Measurements from ENCODE around the gene RBM38.

RBM38 gene

DNA sequence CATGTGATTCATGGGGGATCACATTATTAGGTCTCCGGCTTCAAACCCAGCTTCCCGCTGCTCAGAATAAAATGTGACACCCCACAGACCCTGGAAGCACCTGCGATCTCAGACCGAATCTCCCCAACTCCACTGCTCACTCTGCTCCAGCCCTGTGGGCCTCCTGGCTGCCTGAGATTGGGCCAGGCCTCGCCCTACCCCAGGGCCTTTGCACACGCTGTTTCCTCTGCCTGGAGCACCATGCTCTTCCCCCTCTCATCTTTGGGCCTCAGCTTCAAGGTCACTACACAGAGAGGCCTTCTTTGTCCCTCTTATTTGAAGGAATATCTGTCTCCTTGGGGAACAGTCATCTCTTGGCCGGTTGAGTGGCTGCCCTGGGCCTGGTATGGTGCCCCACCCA lies 48.8 kb downstream of the RBM38 start:
- no peak for DNase-seq

DNA sequence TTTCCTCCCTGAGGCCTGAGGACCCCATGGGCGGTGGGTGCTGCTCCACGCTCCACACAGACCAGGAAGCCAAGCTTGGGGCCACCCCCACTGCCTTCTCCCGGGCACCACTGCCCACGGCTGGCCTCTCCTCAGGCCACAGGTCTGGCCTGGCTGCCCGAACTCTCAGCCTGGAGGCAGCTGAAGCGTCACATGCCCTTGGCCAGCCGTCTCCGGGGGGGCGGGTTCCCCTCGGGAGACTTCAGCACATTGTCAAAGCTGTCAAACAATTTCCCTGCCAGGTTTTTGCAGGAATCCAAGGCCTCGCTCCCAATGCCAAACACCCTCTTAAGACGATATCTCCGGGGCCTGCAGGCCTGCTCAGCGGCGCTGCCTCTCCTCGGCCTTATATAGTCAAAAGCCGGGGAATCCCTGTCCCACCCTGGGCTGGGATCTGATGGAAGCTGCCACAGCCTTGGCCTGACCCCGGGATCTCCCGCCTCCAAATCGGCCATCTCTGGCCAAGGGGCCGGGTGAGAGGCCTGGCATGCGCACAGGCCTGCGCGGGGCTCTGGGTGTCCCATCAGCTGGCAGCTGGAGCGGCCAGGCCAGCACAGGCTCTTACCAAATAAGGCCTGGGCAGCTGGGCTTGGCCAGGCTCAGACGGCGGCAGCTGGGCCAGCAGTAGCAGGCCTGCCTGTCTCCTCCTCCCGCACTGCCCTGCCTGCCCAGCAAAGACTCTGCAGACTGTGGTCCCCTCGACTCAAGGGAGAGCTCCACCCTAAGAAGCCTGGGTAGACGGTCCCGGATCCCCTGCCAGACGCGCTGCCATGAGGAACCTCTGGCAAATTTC lies 49.7 kb downstream of the RBM38 start:
- no peak for DNase-seq

DNA sequence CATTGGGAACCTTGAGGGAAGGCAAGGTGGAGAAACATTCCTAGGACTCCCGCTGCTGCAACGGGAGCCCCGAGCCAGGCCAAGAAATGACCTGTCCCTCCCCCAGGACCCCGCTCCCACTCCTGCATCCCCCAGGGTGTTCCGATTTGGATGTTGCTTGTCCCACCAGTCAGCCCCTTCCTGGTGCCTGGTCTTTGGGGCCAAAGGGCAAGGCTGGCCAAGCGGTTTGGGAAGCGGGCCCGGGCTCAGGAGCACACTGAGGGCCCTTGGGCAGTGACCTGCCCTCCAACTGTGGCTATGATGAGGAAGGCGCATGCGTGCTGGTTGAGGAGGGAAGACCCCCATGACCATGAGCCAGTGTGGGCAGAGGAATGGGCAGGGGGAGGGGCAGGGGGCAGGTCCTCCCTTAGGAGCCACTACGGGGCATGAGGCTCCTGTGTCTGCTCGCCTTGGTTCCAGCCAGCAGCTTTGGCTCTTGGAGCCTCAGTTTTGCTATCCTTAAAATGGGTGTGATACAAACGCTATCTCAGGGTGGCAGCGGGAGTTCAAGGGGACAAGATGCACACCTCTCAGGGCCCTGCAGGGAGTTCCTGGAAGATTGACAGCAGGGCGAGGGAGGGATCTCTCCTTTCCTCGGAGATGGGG lies 50.4 kb downstream of the RBM38 start:
- DNase-seq, result no peak

DNA sequence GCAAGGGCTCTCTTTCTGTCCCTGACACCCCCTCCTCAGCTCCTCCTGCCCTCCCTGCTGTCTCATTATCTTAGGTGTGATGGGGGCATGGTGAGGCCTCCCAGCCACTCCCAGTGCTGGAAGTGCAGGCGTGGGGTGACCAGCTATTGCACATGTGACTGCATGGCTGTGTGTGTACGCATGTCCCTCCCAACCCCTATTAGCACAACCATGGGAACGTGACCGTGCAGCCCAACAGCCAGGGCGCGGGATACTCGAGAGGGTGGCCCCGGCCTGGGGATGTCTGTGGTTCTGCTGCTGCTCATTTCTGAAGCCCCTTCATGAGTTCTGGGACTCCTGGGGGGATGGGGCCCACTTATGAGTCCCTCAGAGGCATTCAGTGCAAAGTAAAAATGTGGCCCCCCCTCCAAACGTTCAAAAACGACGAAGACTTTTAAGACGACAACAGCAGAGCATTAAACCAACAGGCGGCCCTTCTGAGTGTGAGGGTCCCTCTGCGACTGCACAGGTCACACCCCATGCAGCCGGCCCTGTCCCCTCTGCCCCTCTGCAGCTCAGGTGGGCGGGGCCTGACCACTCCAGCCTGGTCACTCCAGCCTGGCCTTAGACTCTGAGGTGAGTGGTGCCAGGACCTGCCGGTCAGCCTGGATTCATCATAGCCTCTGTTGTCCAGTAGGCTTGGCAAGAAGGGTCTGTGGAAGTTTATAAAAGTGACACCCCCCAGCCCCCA lies 51.1 kb downstream of the RBM38 start:
- DNase-seq, result no peak

- no peak for DNase-seq
These were observed 51.7 kb downstream of the RBM38 start for GRCh38 chr20:57442888-57443239.

GRCh38 chr20:57443349-57444265 lies 52.4 kb downstream of the RBM38 start:
- no peak for DNase-seq

DNA sequence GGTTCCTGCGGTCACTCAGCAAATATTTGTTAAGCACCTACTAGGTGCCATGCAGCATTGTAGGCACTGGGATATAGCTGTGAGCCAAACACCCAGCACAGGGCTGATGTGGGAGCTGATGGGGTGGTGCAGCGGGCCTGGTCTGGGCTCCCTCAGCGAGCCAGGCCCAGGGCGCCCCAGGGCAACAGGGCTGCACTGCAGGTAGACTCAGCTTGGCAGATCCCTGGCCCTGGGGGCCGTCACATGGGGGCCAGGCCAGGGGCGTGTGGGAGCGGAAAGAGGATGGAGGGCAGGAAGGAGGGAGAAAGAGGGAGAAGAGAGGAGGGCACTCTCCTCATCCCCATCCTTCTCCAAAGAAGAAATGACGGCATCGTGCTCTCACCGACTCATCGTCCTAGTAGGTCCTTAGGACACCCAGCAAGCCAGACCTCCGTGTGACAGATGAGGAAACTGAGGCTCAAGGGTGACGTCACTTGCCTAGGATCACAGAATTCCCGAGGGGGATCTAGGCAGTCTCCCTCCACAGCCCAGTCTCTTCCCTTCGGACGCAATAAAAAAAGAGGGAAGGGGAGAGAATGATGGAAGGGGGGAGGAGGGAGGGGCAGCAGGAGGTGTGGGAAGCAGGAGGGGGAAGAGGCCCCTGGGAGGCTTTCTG lies 53.3 kb downstream of the RBM38 start:
- no peak for DNase-seq

DNA sequence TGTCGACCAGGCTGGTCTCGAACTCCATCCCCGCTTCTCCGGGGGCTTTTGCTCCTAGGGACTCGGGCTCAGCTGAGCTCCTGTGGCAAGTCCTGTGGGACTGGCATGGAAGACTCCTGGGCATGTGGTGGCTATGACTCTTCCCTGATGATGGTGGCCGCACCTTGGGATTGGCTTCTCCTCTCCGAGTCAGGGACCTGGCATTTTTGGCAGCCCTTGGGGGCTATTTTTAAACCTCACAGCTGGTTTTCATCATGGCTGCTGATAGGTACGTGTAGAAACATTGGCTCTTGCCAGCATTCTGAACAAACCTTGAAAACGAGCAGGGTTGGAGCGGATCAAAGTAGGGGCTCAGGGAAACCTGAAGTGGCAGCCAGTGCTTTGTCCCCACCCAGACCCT lies 54.1 kb downstream of the RBM38 start:
- no peak for DNase-seq

GRCh38 chr20:57445774-57446173 lies 54.6 kb downstream of the RBM38 start:
- DNase-seq, result no peak

DNA sequence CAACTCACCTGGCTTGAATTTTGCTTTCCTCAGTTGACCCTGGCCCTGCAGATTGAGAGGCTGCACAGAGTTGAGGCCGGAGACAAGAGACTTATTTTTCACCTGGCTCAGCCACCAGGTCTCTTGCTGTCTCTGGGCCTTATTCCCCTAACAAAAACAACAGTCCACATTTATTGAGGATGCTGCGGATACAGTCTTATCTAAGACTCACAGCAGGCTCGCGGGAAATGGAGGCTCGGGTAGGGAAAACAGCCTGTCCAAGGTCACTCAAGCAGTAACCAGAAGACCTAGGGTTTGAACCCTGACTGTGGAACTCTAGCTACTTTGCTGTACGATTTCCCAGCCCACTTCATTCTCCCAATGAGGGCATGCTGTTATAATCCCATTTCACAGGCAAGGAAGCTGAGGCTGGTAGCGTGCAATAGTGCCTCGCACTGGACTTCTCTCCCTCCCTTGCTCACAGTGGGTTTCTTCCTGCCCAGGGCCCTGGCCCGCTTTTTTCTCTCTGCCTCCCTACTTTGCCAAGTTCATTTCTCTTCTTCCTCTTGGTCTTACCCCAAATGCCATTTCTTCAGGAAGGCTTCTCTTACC lies 57.7 kb downstream of the RBM38 start:
- DNase-seq, result no peak

- DNase-seq, result no peak
These were observed 58.5 kb downstream of the RBM38 start for GRCh38 chr20:57449398-57450354.

DNA sequence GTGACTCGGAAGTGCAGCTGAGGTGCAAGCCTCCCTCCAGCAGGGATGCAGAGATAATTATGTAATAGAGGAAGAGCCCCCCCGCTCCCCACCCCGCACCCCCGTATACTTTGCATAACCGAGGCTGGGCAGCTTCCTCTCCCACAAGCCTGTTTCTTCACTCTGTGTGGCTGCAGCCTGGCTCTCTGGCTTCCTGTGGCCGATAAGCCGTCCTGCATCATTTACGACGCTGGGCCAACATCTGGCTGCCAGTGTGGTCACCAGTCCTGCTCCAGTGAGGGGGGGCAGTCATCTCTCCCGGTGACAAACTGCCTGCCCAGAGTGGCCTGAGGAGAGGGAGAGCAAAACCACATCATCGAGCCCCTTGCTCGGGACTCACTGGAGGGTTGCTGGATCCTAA lies 59.2 kb downstream of the RBM38 start:
- no peak for DNase-seq

DNA sequence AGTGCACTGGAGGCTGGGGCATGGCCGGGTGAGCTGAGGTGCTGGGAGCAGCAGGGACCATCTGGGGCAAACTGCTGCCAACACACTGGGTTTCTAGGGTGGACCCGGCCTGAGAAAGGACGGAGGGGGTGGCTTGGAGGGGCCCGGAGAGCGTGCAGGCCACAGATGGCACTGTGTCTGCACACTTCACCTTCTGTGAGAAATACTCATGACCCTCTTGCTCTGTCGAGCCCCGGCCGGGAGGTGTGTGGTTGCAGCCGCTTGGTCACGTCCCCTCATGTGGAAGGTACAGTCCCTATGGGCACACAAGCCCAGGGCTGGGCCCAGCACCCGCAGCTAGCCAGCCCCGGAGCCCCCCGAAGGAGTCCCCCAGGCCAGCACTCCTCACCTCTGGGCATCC lies 59.7 kb downstream of the RBM38 start:
- DNase-seq, result no peak

DNA sequence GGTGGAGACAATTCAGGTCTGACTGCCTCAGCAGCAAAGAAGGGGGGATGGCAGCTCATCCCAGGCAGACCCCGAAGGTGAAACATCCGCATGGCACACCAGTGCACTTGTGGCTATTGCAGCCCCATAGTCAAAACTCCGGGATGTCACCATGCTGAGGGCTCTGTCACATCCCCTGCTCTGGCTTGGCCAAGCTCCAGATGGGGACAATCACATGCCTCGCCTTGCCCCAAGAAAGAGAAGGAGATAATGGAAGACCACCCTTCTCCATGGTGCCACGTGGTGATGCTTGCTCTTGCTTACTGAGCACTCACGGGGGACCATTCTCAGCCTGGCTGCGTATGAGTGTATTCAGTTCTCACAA lies 60.2 kb downstream of the RBM38 start:
- DNase-seq, result no peak

DNA sequence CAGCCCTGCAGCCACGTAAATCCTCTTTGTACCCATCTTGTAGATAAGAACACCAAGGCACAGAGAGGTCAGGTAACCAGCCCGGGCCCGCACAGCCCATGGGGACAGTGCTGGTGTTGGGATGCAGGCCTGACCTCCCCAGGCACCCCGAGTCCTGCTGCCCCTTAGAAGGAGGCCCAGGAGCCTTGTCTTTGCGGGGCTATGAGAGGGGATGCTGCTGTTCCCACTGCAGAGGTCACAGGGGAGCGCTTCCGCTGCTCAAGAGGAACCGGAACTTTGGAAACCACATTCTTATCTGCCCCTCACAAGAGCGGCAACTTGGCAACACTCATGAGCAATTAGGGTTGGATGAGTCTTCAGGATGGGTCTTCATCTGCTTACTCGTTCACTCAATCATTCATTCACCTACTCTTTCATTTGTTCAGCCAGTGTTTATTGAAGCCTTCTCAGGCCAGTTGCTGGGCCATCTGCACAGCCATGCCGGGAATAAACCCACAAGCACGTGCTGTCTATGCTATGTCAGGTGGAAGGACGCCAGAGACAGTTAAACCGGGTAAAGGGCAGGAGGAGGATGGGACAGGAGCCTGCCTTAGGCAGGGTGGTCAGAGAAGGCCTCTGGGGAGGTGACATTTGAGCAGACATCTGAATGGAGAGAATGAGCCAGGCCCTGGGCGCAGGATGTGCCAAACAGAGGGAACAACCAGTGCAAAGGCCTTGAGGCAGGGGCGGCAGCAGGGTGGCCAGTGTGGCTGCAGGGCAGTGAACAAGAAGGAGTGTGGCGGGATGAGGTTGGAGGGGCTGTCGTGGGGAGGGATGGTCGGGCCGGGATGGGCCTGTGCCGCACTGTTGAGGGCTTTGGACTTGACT lies 60.8 kb downstream of the RBM38 start:
- DNase-seq, result no peak

DNA sequence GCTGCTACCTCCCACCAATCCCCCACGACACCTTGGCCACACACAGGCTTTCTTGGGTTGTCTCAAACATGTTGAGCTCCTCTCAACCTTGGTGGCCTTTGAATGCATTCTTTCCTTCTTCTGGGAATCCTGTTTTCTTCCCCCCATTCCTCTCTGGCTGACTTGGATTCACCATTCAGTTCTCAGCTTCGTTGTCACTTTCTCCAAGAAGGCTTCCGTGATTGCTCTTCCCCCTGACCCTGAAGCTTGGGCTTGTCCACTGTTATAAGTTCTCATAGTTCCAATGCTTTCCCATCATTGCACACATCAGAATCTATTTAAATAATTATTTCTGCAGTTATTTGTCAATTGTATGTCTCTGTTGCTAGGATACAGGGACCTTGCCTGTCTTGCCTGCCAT lies 64.2 kb downstream of the RBM38 start:
- no peak for DNase-seq

GRCh38 chr20:57456116-57456515 lies 64.9 kb downstream of the RBM38 start:
- no peak for DNase-seq

- DNase-seq, result no peak
These were observed 66.3 kb downstream of the RBM38 start for GRCh38 chr20:57457243-57458095.

Measured in NCI-H146 (cell line).